Skin epidermis (tissue), 12 donors: Measurements from ENCODE around the gene TMEM114.
"Not testable (repeated sequence)": the region's sequence is repeated elsewhere in the genome, so short reads cannot be mapped to it uniquely, and the experiment has no call there.

Source experiments
- H3K27ac ChIP-seq, 21 experiments: fragments of 200-600 bp; sonication (generic) in 11 of 21; one replicate each; pipeline ENCODE4 v1.5.0; 2020; ENCODE audit warnings: mild to moderate bottlenecking in 3 of 21, inconsistent platforms in 2 of 21, moderate library complexity in 2 of 21
- H3K4me3 ChIP-seq, 7 experiments: fragments of 200-600 bp; sonication (generic) in 2 of 7; one replicate each; pipeline ENCODE4 v1.5.0; 2020; ENCODE audit warnings: inconsistent platforms in 2 of 7, mild to moderate bottlenecking in 2 of 7, moderate library complexity in 1 of 7

The TMEM114 gene

GRCh38 chr16:8577678-8578304 lies 12.5 kb downstream of the TMEM114 start:
- Histone ChIP-seq H3K4me3 (no peak overlapping the region), H3K27ac (no peak overlapping the region)

DNA sequence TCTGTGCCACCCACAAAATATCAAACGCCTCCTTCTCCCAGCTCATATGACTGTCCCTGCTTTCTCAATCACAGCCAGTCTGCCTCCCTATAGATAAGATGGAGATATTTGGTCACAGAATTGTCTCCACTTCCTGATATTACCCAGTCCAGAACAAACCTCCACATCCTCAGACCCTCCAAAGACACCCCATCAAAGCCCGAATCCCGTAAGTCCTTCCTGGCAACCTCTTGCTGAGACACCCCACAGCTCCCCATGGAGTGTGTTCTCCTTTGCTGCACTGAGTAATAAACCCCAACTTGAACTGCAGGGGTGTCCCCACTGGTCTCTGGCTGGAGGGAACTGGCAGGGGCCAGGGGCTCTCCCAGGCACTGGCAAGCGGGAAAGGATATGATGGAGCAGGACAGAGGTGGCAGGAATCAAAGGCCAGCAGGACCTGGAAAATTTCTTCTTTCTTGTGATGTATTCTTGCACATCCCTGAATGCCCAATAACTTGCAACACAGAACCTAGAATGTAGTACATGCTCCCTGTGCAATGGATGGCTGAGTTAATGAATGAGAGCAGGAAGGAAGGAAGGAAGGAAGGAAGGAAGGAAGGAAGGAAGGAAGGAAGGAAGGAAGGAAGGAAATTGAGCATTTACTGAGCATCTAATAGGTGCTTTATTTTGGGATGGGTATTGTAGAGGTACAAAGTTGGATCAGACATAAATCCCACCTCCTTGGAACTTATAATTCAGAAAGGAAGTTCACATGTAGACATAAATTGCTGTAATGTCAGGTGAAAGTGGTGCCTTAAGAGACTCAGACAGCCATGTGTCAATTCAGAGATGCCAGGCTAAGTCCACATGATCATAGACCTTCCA lies 13.9 kb downstream of the TMEM114 start:
- no peak overlapping the region for H3K4me3 ChIP-seq

GRCh38 chr16:8575399-8575798 lies 14.9 kb downstream of the TMEM114 start:
- Histone ChIP-seq H3K4me3 (no peak overlapping the region), H3K27ac (no peak overlapping the region)

More for the DNA sequence above, 13.9 kb downstream of the TMEM114 start:
- H3K27ac ChIP-seq = no peak overlapping the region

DNA sequence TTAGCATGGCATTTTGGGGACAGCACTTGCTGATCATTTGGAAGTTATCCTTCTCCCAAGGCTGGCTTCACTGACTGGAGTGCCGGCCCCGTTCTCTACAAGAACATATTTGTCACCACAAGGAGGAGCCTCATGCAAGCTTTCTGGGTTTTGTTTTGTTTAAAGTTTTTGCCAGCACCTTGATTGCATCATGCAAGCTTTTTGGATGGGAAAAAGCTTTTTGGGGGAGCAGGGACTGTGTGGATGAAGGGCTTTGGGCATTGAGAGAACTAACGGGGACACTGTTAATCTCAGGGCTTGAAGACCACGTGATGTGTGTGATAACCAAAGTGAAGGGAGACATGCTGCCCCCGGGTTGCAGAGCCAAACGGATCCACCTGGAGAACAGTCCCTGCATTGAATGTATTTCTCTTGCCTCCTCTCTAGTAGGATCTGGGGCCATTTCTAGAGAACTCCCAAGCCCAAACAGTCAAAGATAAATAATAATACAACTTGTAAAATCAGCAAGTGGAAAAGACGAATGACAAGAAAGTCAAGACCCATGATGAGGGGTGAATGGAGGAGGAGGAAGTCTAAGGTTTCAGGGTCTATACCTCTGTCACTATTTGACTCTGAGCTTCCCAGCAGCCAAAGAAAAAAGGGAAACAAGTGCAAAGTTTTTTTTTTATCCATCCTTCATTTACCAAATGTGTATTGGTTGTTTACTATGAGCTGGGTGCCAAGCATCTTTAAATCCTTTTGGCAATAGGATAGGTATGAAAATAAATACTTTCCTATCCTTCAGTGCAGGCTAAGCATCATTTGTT lies 17.2 kb downstream of the TMEM114 start:
- no peak overlapping the region for H3K4me3 ChIP-seq
- H3K27ac ChIP-seq = no peak overlapping the region

GRCh38 chr16:8572063-8572918 lies 18.0 kb downstream of the TMEM114 start:
- Histone ChIP-seq H3K4me3 (no peak overlapping the region), H3K27ac (no peak overlapping the region)

GRCh38 chr16:8571061-8571596 lies 19.2 kb downstream of the TMEM114 start:
- Histone ChIP-seq H3K4me3 (no peak overlapping the region), H3K27ac (no peak overlapping the region)

GRCh38 chr16:8570393-8570792 lies 19.9 kb downstream of the TMEM114 start:
- not testable (repeated sequence) for H3K4me3 ChIP-seq, H3K27ac ChIP-seq

- H3K4me3 ChIP-seq = no peak overlapping the region
- no peak overlapping the region for H3K27ac ChIP-seq
Observed at GRCh38 chr16:8569650-8570346, 20.5 kb downstream of the TMEM114 start.

- no peak overlapping the region for H3K4me3 ChIP-seq
Observed at GRCh38 chr16:8568231-8568617, 22.1 kb downstream of the TMEM114 start.

DNA sequence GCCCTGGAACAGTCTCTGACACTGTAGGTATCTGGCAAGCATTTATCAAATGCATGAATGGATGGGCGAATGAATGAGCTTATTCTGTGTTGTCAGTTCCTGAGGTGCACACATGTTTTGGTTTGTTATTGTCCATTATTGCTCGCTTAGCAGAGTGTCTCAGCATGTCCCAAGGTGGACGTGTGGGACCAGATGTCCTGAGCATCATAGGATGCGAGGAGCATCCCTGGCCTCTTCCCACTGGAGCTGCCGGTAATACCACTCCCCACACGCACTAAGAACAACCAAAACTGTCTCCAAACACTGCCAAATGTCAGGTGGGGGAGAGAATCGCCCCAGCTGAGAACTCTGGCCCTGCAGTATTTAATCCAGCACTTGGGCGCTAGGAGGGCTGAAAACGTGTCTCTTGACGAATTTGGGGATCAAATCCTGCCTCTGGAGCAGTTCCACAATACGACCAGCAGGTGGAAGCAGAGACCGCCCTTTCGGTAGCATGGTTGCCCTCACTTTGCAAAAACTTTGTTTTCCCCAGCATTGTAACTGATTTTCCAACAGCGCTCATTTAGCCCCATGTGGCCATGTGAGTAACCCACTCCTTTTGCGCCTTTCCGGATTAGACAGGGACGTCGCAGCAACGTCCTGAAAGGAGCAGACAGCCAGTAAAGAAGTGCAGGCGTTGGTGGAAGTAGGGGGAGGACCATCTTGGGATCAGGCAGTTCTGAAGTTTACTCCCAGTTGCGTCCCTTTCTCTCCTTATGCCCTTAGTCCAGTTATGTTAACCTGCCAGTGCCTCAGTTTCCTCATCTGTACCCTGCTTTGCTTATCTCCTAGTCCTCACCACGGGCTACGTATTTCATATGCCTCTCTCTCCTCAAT lies 22.7 kb downstream of the TMEM114 start:
- Histone ChIP-seq H3K27ac (no peak overlapping the region), H3K4me3 (no peak overlapping the region)

More at GRCh38 chr16:8568231-8568617, 22.1 kb downstream of the TMEM114 start:
- H3K27ac ChIP-seq = no peak overlapping the region

DNA sequence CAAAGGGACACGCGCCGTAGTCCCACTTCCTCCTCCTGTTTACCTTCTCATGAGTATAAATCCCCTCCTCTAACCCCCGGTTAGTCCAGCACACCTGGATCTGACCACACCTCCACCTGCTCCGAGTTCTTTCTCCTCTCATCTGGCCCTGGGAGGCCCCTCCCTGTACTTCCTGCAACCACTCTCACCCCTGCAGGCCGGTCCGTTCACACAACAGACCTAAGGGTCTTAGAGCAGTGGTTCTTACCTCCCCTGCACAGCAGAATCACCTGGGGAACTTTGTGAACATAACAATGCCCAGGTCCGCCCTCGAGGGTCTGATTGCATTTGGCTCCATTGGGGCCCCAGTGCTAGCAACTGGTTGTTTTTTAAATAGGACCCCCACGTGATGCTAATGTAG lies 24.8 kb downstream of the TMEM114 start:
- no peak overlapping the region for H3K4me3 ChIP-seq

DNA sequence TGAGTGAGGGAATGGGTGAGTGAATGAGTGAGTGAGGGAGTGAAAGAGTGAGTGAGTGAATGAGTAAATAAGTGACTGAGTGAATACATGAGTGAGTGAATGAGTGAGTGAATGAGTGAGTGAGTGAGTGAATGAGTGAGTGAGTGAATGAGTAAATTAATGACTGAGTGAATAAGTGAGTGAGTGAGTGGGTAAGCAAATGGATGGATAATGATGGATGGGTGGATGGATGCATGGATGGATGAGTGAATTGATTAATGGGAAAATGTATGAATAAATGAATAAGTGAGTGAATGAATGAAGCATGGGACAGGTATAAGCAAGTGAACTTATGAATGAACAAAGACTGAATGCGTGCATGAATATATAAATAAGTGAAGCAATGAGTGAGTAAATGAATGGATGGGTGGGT lies 25.4 kb downstream of the TMEM114 start:
- Histone ChIP-seq H3K4me3 (no peak overlapping the region), H3K27ac (no peak overlapping the region)

More for the DNA sequence above, 24.8 kb downstream of the TMEM114 start:
- H3K27ac ChIP-seq = no peak overlapping the region

DNA sequence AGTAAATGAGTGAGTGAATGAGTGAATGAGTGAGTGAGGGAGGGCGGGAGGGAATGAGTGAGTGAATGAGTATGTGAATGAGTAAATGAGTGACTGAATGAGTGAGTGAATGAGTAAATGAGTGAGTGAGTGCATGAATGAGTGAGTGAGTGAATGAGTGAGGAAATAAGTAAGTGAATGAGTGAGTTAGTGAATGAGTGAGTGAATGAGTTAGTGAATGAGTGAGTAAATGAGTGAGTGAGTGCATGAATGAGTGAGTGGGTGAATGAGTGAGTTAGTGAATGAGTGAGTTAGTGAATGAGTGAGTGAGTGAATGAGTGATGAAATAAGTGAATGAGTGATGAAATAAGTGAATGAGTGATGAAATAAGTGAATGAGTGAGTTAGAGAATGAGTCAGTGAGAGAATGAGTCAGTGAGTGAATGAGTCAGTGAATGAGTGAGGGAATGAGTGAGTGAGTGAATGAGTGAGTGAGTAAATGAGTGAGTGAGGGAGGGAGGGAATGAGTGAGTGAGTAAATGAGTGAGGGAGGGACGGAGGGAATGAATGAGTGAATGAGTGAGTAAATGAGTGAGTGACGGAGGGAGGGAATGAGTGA lies 26.3 kb downstream of the TMEM114 start:
- not testable (repeated sequence) for H3K27ac ChIP-seq, H3K4me3 ChIP-seq

GRCh38 chr16:8561496-8561895 lies 28.8 kb downstream of the TMEM114 start:
- H3K27ac ChIP-seq = no peak overlapping the region

DNA sequence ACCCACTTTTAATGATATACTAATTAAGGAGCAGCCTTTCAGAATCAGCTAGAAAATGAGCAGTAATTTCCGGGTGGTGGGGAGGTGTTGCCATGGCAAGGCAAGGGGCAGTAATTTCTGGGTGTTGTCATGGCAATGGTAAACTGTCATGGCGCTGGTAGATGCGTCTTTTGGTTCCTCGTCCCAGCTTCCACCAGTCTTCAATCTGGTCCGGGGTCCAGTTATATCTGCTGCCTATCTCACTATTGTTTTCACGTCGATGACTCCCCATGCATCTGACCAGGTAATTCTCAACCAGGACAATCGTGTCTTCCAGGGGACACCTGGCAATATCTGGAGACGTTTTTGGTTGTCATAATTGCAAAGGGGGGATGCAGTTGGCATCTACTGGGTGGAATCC lies 34.9 kb downstream of the TMEM114 start:
- no peak overlapping the region for H3K27ac ChIP-seq
- no peak overlapping the region for H3K4me3 ChIP-seq

More at GRCh38 chr16:8561496-8561895, 28.8 kb downstream of the TMEM114 start:
- no peak overlapping the region for H3K4me3 ChIP-seq

- Histone ChIP-seq H3K27ac (no peak overlapping the region), H3K4me3 (no peak overlapping the region)
Observed at GRCh38 chr16:8554881-8555280, 35.4 kb downstream of the TMEM114 start.

DNA sequence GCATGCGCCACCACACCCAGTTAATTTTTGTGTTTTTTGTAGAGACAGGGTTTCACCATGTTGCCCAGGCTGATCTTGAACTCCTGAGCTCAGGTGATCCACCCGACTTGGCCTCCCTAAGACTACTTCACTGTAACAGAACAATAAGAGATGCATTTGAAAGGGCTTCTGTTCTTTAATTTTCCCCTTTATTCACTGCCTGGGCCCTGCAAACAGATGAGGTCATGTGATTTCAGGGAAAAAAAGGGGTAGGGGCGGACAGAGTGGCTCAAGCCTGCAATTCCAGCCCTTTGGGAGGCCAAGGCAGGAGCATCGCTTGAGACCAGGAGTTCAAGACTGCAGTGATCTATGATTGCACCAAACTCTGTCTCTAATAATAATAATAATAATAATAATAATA lies 36.3 kb downstream of the TMEM114 start:
- H3K27ac ChIP-seq = no peak overlapping the region
- H3K4me3 ChIP-seq = no peak overlapping the region
